H9 (cell line): ENCODE results near the gene SH3RF3. TPM values are rescaled to one million over a fixed set of nuclear protein-coding genes. Genes with fewer than 3 reads are reported as not detected.

Experiments used
- DNase-seq: peaks from one replicate; pipeline ENCODE4 v3.0.0-alpha.2; 2017
- H2AFZ ChIP-seq: one replicate; pipeline ENCODE4 v1.6.1; 2013; ENCODE audit warnings: mild to moderate bottlenecking, low read length, control low read depth, moderate library complexity
- H2AK5ac ChIP-seq: 2 replicates; pipeline ENCODE4 v1.6.1; 2013; ENCODE audit warnings: low read length, control low read depth, mixed read lengths; ENCODE audit not compliant: insufficient read length
- H2BK120ac ChIP-seq: one replicate; pipeline ENCODE4 v1.6.1; 2013; ENCODE audit warnings: low read depth, mild to moderate bottlenecking, low read length, control low read depth, inconsistent platforms; ENCODE audit not compliant: poor library complexity, severe bottlenecking
- H2BK12ac ChIP-seq: 2 replicates; pipeline ENCODE4 v1.6.1; 2013; ENCODE audit warnings: low read length, control low read depth, mixed read lengths, low read depth; ENCODE audit not compliant: insufficient read length
- H2BK15ac ChIP-seq: 2 replicates; pipeline ENCODE4 v1.6.1; 2013; ENCODE audit warnings: low read depth, low read length, control low read depth
- H2BK20ac ChIP-seq: one replicate; pipeline ENCODE4 v1.6.1; 2013; ENCODE audit warnings: low read depth, mild to moderate bottlenecking, low read length, control low read depth, inconsistent platforms; ENCODE audit not compliant: poor library complexity, severe bottlenecking
- H2BK5ac ChIP-seq: 2 replicates; pipeline ENCODE4 v1.6.1; 2013; ENCODE audit warnings: low read length, control low read depth, mixed read lengths; ENCODE audit not compliant: insufficient read length
- H3K14ac ChIP-seq: 2 replicates; pipeline ENCODE4 v1.6.1; 2013; ENCODE audit warnings: low read length, control low read depth; ENCODE audit not compliant: insufficient read depth
- H3K18ac ChIP-seq: 2 replicates; pipeline ENCODE4 v1.6.1; 2013; ENCODE audit warnings: low read depth, mild to moderate bottlenecking, mixed read lengths, low read length, control low read depth; ENCODE audit not compliant: insufficient read length
- H3K23ac ChIP-seq: 2 replicates; pipeline ENCODE4 v1.6.1; 2013; ENCODE audit warnings: low read length, control low read depth, mixed read lengths, low read depth; ENCODE audit not compliant: insufficient read length
- H3K23me2 ChIP-seq: 2 replicates; pipeline ENCODE4 v1.6.1; 2013; ENCODE audit warnings: low read depth, mild to moderate bottlenecking, mixed read lengths, low read length, control low read depth; ENCODE audit not compliant: insufficient read length, poor library complexity, severe bottlenecking
- H3K27ac ChIP-seq: 2 replicates; pipeline ENCODE4 v1.5.1; 2013; ENCODE audit warnings: low read length, control low read depth, mixed read lengths, low read depth; ENCODE audit not compliant: insufficient read length
- H3K27me3 ChIP-seq: 2 replicates; pipeline ENCODE4 v1.6.1; 2013; ENCODE audit warnings: low read length, control low read depth, inconsistent platforms; ENCODE audit not compliant: insufficient read depth
- H3K4ac ChIP-seq: 2 replicates; pipeline ENCODE4 v1.6.1; 2013; ENCODE audit warnings: low read depth, mild to moderate bottlenecking, control low read depth, inconsistent platforms, low read length, moderate library complexity
- H3K4me1 ChIP-seq: 2 replicates; pipeline ENCODE4 v1.6.1; 2013; ENCODE audit warnings: low read length, control low read depth, inconsistent platforms; ENCODE audit not compliant: insufficient read depth
- H3K4me2 ChIP-seq: 2 replicates; pipeline ENCODE4 v1.6.1; 2013; ENCODE audit warnings: low read length, control low read depth, mixed read lengths; ENCODE audit not compliant: insufficient read length, insufficient read depth
- H3K56ac ChIP-seq: 2 replicates; pipeline ENCODE4 v1.6.1; 2013; ENCODE audit warnings: low read depth, mild to moderate bottlenecking, mixed read lengths, low read length, control low read depth; ENCODE audit not compliant: insufficient read length
- H3K79me1 ChIP-seq: 2 replicates; pipeline ENCODE4 v1.6.1; 2013; ENCODE audit warnings: low read depth, mild to moderate bottlenecking, moderate library complexity, low read length, control low read depth, inconsistent platforms; ENCODE audit not compliant: insufficient read depth, poor library complexity, severe bottlenecking
- H3K79me2 ChIP-seq: 2 replicates; pipeline ENCODE4 v1.6.1; 2013; ENCODE audit warnings: low read length, control low read depth, inconsistent platforms; ENCODE audit not compliant: insufficient read depth
- H3K9ac ChIP-seq: 2 replicates; pipeline ENCODE4 v1.6.1; 2013; ENCODE audit warnings: low read length, control low read depth, mixed read lengths; ENCODE audit not compliant: insufficient read length; ENCODE audit errors: extremely low read depth
- H3K9me3 ChIP-seq: one replicate; pipeline ENCODE4 v1.6.1; 2013; ENCODE audit warnings: low read depth, low read length, inconsistent platforms; ENCODE audit not compliant: control insufficient read depth
- H3T11ph ChIP-seq: one replicate; pipeline ENCODE4 v1.6.1; 2013; ENCODE audit warnings: mild to moderate bottlenecking, low read length, control low read depth, inconsistent platforms
- H4K20me1 ChIP-seq: one replicate; pipeline ENCODE4 v1.6.1; 2013; ENCODE audit not compliant: control insufficient read depth, insufficient read length, insufficient read depth
- H4K5ac ChIP-seq: 2 replicates; pipeline ENCODE4 v1.6.1; 2013; ENCODE audit warnings: low read depth, mild to moderate bottlenecking, mixed read lengths, low read length, control low read depth; ENCODE audit not compliant: insufficient read length
- H4K8ac ChIP-seq: replicated peaks from 2 replicates; pipeline ENCODE4 v1.6.1; 2013; ENCODE audit warnings: low read length, control low read depth, mixed read lengths, low read depth; ENCODE audit not compliant: insufficient read length
- H4K91ac ChIP-seq: 2 replicates; pipeline ENCODE4 v1.6.1; 2013; ENCODE audit warnings: low read depth, mild to moderate bottlenecking, moderate library complexity, mixed read lengths, low read length, control low read depth; ENCODE audit not compliant: insufficient read length
- H3K27ac Mint-ChIP-seq, 3 experiments: 2 replicates in 2 of 3; 3 replicates in 1 of 3; pipeline ENCODE4 v1.8.0; 2020 to 2021; ENCODE audit warnings: mixed read lengths in 3 of 3, mild to moderate bottlenecking in 1 of 3, moderate library complexity in 1 of 3
- H3K27me3 Mint-ChIP-seq: 2 replicates; pipeline ENCODE4 v1.8.0; 2021; ENCODE audit warnings: low read depth, mild to moderate bottlenecking, moderate library complexity, mixed read lengths
- H3K36me3 Mint-ChIP-seq, 3 experiments: 2 replicates in 2 of 3; 3 replicates in 1 of 3; pipeline ENCODE4 v1.8.0; 2020 to 2021; ENCODE audit warnings: low read depth in 3 of 3, mixed read lengths in 3 of 3; ENCODE audit not compliant: insufficient read depth in 1 of 3
- H3K4me1 Mint-ChIP-seq, 2 experiments: 2 replicates each; pipeline ENCODE4 v1.8.0; 2020; ENCODE audit warnings: mixed read lengths in 2 of 2
- H3K4me3 Mint-ChIP-seq, 2 experiments: 2 replicates in 1 of 2; 3 replicates in 1 of 2; pipeline ENCODE4 v1.8.0; 2020 to 2021; ENCODE audit warnings: mild to moderate bottlenecking in 2 of 2, mixed read lengths in 2 of 2, moderate library complexity in 1 of 2
- H3K9me3 Mint-ChIP-seq, 2 experiments: 2 replicates in 1 of 2; 3 replicates in 1 of 2; pipeline ENCODE4 v1.8.0; 2020; ENCODE audit warnings: mild to moderate bottlenecking in 2 of 2, mixed read lengths in 2 of 2, moderate library complexity in 1 of 2
- WGBS: extraction: QIAGEN DNeasy Blood & Tissue Kit; methylation state at CpG from one replicate; pipeline ENCODE4 v1.1.7; 2013; ENCODE audit warnings: missing lambda C conversion rate, low lambda C conversion rate, mixed read lengths; ENCODE audit not compliant: insufficient read length; ENCODE audit errors: extremely low coverage; 5-methylcytosine and 5-hydroxymethylcytosine counted together
- total RNA-seq: library from RNA; stranded (reverse); gene quantifications from 2 replicates; pipeline ENCODE4 v1.2.1, GENCODE V29; 2021
- TF ChIP-seq, protein P1 (sequence below): fragments of 200-600 bp; sonication (generic); conservative IDR thresholded peaks from 3 replicates; pipeline ENCODE4 v1.8.0; 2021; ENCODE audit warnings: antibody characterized with exemption, mild to moderate bottlenecking

The SH3RF3 gene
- total RNA-seq, 1 experiment from 2014 or later, result 0.46 TPM

DNA sequence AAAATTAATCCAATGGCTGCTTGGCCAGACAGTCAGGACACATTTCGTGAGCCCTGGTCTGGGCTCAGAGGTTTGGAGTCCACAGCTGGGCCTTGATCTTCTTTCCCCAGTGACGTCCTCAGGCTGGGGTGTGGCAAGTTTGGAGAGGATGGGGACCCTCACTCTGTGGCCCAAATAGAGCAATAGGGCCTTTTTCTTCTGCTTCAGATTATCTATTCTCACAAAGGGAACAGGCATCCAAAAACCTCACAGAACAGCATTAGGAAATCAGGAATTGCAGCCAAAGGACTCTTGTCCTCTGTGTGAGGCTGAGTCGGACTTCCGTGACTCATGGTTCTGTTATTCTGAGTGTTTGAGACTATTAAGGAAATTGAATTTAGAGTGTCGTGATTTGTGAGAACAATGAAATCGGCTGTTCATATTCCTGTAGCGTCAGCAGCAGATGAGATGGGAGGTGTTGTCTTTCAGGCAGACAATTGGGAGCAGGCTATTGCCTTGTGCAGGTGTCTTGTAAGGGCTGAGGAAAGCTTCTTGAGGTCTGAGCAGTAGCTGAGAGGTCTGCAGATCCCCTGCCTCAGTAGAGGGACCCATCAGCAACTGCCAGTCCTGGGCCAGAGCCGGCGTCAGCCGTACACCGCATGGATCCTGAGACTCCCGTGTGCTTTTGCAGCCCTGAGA lies 113.8 kb downstream of the SH3RF3 start:
- Histone ChIP-seq H3K4me2 (no peak overlapping the region), H3K4ac (no peak overlapping the region), H3K79me1 (no peaks in the 10 kb centered on the region), H3K27me3 (no peaks in the 10 kb centered on the region), H3K14ac (no peak overlapping the region), H3K4me1 (no peaks in the 10 kb centered on the region; the same call in 1 of the 2 replicates), H3K9me3 (no peaks in the 10 kb centered on the region), H3K27ac (no peak overlapping the region), H3K79me2 (no peaks in the 10 kb centered on the region), H2BK20ac (no peak overlapping the region), H3K18ac (no peak overlapping the region), H3K23ac (no peak overlapping the region), H2BK12ac (no peak overlapping the region), H3K23me2 (no peaks in the 10 kb centered on the region), H4K91ac (no peak overlapping the region), H3K9ac (no peak overlapping the region), H2BK5ac (no peak overlapping the region), H2AK5ac (no peak overlapping the region), H2BK15ac (no peak overlapping the region), H3T11ph (no peak overlapping the region), H4K8ac (no peak overlapping the region), H3K56ac (no peak overlapping the region), H4K5ac (no peak overlapping the region), H2AFZ (no peak overlapping the region), H4K20me1 (no peaks in the 10 kb centered on the region), H2BK120ac (no peak overlapping the region)
- peaks cover 5% of the 10 kb centered on the region for H3K27me3 Mint-ChIP-seq
- H3K4me1 Mint-ChIP-seq, result peaks cover 3 to 6% of the 10 kb centered on the region in 2 experiments; a peak in 3 of 4 replicates
- no peak overlapping the region for H3K27ac Mint-ChIP-seq
- no CpG with 5 or more reads among the region's 12 CpGs for WGBS
- no peak overlapping the region for H3K4me3 Mint-ChIP-seq
- DNase-seq, result no peak
- H3K36me3 Mint-ChIP-seq, result no peaks in the 10 kb centered on the region; a peak in 2 of 7 replicates
- TF ChIP-seq, protein P1, sequence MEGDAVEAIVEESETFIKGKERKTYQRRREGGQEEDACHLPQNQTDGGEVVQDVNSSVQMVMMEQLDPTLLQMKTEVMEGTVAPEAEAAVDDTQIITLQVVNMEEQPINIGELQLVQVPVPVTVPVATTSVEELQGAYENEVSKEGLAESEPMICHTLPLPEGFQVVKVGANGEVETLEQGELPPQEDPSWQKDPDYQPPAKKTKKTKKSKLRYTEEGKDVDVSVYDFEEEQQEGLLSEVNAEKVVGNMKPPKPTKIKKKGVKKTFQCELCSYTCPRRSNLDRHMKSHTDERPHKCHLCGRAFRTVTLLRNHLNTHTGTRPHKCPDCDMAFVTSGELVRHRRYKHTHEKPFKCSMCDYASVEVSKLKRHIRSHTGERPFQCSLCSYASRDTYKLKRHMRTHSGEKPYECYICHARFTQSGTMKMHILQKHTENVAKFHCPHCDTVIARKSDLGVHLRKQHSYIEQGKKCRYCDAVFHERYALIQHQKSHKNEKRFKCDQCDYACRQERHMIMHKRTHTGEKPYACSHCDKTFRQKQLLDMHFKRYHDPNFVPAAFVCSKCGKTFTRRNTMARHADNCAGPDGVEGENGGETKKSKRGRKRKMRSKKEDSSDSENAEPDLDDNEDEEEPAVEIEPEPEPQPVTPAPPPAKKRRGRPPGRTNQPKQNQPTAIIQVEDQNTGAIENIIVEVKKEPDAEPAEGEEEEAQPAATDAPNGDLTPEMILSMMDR, result no peak
- H3K9me3 Mint-ChIP-seq, result no peaks in the 10 kb centered on the region
